HepG2 (cell line): ENCODE results near the gene KCNJ14. TPM values are rescaled to one million over a fixed set of nuclear protein-coding genes. Genes with fewer than 3 reads are reported as not detected.

Source experiments
- CC2D1A ChIP-seq: sonication (generic); formaldehyde crosslinking; IDR thresholded peaks from 2 replicates; pipeline ENCODE4 v1.8.1; 2023; ENCODE audit warnings: mild to moderate bottlenecking, missing genetic modification reagents
- DPF2 ChIP-seq: sonication (generic); formaldehyde crosslinking; IDR thresholded peaks from 2 replicates; pipeline ENCODE4 v1.4.0; 2020; ENCODE audit warnings: mild to moderate bottlenecking, low read depth, missing genetic modification reagents, borderline replicate concordance
- DR1 ChIP-seq: sonication (generic); formaldehyde crosslinking; IDR thresholded peaks from 2 replicates; pipeline ENCODE4 v1.8.0; 2021; ENCODE audit warnings: mild to moderate bottlenecking, missing genetic modification reagents, inconsistent platforms
- KDM3A ChIP-seq: IDR thresholded peaks from 2 replicates; pipeline ENCODE4 v1.6.1; 2018; ENCODE audit warnings: low read depth, missing compliant biosample characterization
- KLF11 ChIP-seq: IDR thresholded peaks from 2 replicates; pipeline ENCODE4 v1.6.1; 2016; ENCODE audit warnings: missing compliant biosample characterization
- MYPOP ChIP-seq: sonication (generic); formaldehyde crosslinking; IDR thresholded peaks from 2 replicates; pipeline ENCODE4 v1.8.1; 2023; ENCODE audit warnings: mild to moderate bottlenecking, moderate library complexity, missing genetic modification reagents
- NAIF1 ChIP-seq: sonication (generic); formaldehyde crosslinking; IDR thresholded peaks from 2 replicates; pipeline ENCODE4 v1.5.0; 2020; ENCODE audit warnings: mild to moderate bottlenecking, missing genetic modification reagents, borderline replicate concordance
- NFIC ChIP-seq: IDR thresholded peaks from 2 replicates; pipeline ENCODE4 v1.6.1; 2012; ENCODE audit warnings: mild to moderate bottlenecking, low read length, inconsistent platforms
- PHF21A ChIP-seq: sonication (generic); formaldehyde crosslinking; IDR thresholded peaks from 2 replicates; pipeline ENCODE4 v1.5.0; 2020; ENCODE audit warnings: mild to moderate bottlenecking, missing genetic modification reagents
- RFXAP ChIP-seq: sonication (generic); formaldehyde crosslinking; IDR thresholded peaks from 2 replicates; pipeline ENCODE4 v1.4.0; 2020; ENCODE audit warnings: missing genetic modification reagents, borderline replicate concordance
- SALL2 ChIP-seq: sonication (generic); formaldehyde crosslinking; IDR thresholded peaks from 2 replicates; pipeline ENCODE4 v1.8.1; 2023; ENCODE audit warnings: mild to moderate bottlenecking, missing genetic modification reagents, inconsistent platforms
- SAP130 ChIP-seq: IDR thresholded peaks from 2 replicates; pipeline ENCODE4 v1.6.1; 2016; ENCODE audit warnings: low read depth
- SMYD3 ChIP-seq: sonication (generic); formaldehyde crosslinking; IDR thresholded peaks from 2 replicates; pipeline ENCODE4 v1.8.1; 2023; ENCODE audit warnings: mild to moderate bottlenecking, missing genetic modification reagents
- SYNCRIP ChIP-seq: fragments of 200-400 bp; formaldehyde crosslinking; IDR thresholded peaks from 2 replicates; pipeline ENCODE4 v1.6.1; 2018; ENCODE audit warnings: mild to moderate bottlenecking, low read depth, low read length; ENCODE audit not compliant: insufficient read depth
- XBP1 ChIP-seq: sonication (generic); formaldehyde crosslinking; IDR thresholded peaks from 2 replicates; pipeline ENCODE4 v1.5.0; 2020; ENCODE audit warnings: missing genetic modification reagents
- ZBTB46 ChIP-seq: sonication (generic); formaldehyde crosslinking; IDR thresholded peaks from 2 replicates; pipeline ENCODE4 v1.4.0; 2020; ENCODE audit warnings: mild to moderate bottlenecking, missing genetic modification reagents, borderline replicate concordance
- ZFP91 ChIP-seq: sonication (generic); formaldehyde crosslinking; IDR thresholded peaks from 2 replicates; pipeline ENCODE4 v1.9.0; 2022; ENCODE audit warnings: missing genetic modification reagents, mild to moderate bottlenecking, borderline replicate concordance
- ZKSCAN5 ChIP-seq: sonication (generic); formaldehyde crosslinking; IDR thresholded peaks from 2 replicates; pipeline ENCODE4 v1.5.1; 2020; ENCODE audit warnings: mild to moderate bottlenecking, missing genetic modification reagents
- ZNF18 ChIP-seq: sonication (generic); formaldehyde crosslinking; IDR thresholded peaks from 2 replicates; pipeline ENCODE4 v1.8.0; 2022; ENCODE audit warnings: mild to moderate bottlenecking, missing genetic modification reagents; ENCODE audit not compliant: insufficient replicate concordance
- ZNF460 ChIP-seq: sonication (generic); formaldehyde crosslinking; IDR thresholded peaks from 2 replicates; pipeline ENCODE4 v1.5.1; 2020; ENCODE audit warnings: missing genetic modification reagents, mild to moderate bottlenecking, borderline replicate concordance
- ZNF564 ChIP-seq: sonication (generic); formaldehyde crosslinking; IDR thresholded peaks from 2 replicates; pipeline ENCODE4 v1.8.1; 2023; ENCODE audit warnings: mild to moderate bottlenecking, missing genetic modification reagents
- ZNF850 ChIP-seq: sonication (generic); formaldehyde crosslinking; conservative IDR thresholded peaks from 2 replicates; pipeline ENCODE4 v1.9.0; 2021; ENCODE audit warnings: mild to moderate bottlenecking, missing genetic modification reagents
- polyA plus RNA-seq, 8 experiments: library from polyadenylated mRNA; depleted of rRNA in 3 of 8; stranded (reverse) in 7 of 8; unstranded in 1 of 8; fragments of >200 nt; fragmentation: Illumina TruSeq in 4 of 8; extraction: Trizol in 4 of 8; gene quantifications; 2 replicates each; pipeline versions ENCODE4 v1.2.1 to v1.2.3, GENCODE V29; 2011 to 2016; ENCODE audit warnings: low read depth in 4 of 8, missing spikeins in 1 of 8, mixed read lengths in 1 of 8; ENCODE audit not compliant: insufficient read depth in 1 of 8
- total RNA-seq, 5 experiments: library from RNA; depleted of rRNA; stranded (reverse); fragments of >200 nt; fragmentation: Illumina TruSeq; extraction: Trizol; gene quantifications; 2 replicates each; pipeline ENCODE4 v1.2.3, GENCODE V29; 2016; ENCODE audit warnings: low read depth in 1 of 5

KCNJ14 gene
- total and polyA plus RNA-seq, 2 of the 13 experiments (the other 11 are each of a cell fraction or from before 2014, with no cell fraction given): 0.20 to 0.51 TPM

- TF ChIP-seq ZFP91 (CRISPR knock-in tag): peak; percentile 4; the same call in 1 of the 2 replicates
- no peak for TF ChIP-seq SMYD3 (CRISPR knock-in tag)
- no peak for TF ChIP-seq NAIF1 (CRISPR knock-in tag)
- no peak for TF ChIP-seq SYNCRIP
- TF ChIP-seq KLF11: no peak
- TF ChIP-seq ZBTB46 (CRISPR knock-in tag): no peak
- no peak for TF ChIP-seq XBP1 (CRISPR knock-in tag)
- TF ChIP-seq ZKSCAN5 (CRISPR knock-in tag): peak; percentile 95
- TF ChIP-seq ZNF18 (CRISPR knock-in tag): no peak
- TF ChIP-seq NFIC: no peak
- TF ChIP-seq ZNF460: no peak
- TF ChIP-seq SALL2: peak; percentile 49; the same call in 1 of the 2 replicates
- TF ChIP-seq DR1: no peak
- no peak for TF ChIP-seq KDM3A (CRISPR knock-in tag)
- no peak for TF ChIP-seq ZNF850 (CRISPR knock-in tag)
- TF ChIP-seq DPF2 (CRISPR knock-in tag): no peak
- TF ChIP-seq PHF21A (CRISPR knock-in tag): no peak
- TF ChIP-seq CC2D1A (CRISPR knock-in tag): no peak
- TF ChIP-seq ZNF564 (CRISPR knock-in tag): no peak
- TF ChIP-seq SAP130 (CRISPR knock-in tag): peak; percentile 55
- TF ChIP-seq RFXAP (CRISPR knock-in tag): no peak
- TF ChIP-seq MYPOP (CRISPR knock-in tag): peak; percentile 50; the same call in 1 of the 2 replicates
Measured at GRCh38 chr19:48501494-48502349, 46.3 kb downstream of the KCNJ14 start (continued).
